Tibial nerve (tissue), 4 donors: Measurements from ENCODE around the gene NNMT.

ENCODE experiments used
- EP300 ChIP-seq, 2 donors: sonication (generic); formaldehyde crosslinking; IDR thresholded peaks; one replicate each; pipeline ENCODE4 v1.6.1; 2017; ENCODE audit warnings: antibody characterized with exemption in 2 of 2, mild to moderate bottlenecking in 1 of 2
- POLR2A ChIP-seq, 2 donors: fragments of 450-650 bp; IDR thresholded peaks; one replicate each; pipeline ENCODE4 v1.6.1; 2017; ENCODE audit warnings: antibody characterized with exemption in 2 of 2, mild to moderate bottlenecking in 2 of 2, moderate library complexity in 2 of 2
- TF ChIP-seq, protein P1 (sequence below), 5 experiments: fragments of 200-600 bp in 3 of 5; fragments of 450-650 bp in 2 of 5; sonication (generic) in 3 of 5; IDR thresholded peaks; one replicate each; pipeline ENCODE4 v1.5.1; 2016 to 2019; ENCODE audit warnings: antibody characterized with exemption in 5 of 5, mild to moderate bottlenecking in 3 of 5, moderate library complexity in 2 of 5

GRCh38 chr11:114343020-114343419 lies 46.8 kb downstream of the NNMT start:
- TF ChIP-seq, protein P1, sequence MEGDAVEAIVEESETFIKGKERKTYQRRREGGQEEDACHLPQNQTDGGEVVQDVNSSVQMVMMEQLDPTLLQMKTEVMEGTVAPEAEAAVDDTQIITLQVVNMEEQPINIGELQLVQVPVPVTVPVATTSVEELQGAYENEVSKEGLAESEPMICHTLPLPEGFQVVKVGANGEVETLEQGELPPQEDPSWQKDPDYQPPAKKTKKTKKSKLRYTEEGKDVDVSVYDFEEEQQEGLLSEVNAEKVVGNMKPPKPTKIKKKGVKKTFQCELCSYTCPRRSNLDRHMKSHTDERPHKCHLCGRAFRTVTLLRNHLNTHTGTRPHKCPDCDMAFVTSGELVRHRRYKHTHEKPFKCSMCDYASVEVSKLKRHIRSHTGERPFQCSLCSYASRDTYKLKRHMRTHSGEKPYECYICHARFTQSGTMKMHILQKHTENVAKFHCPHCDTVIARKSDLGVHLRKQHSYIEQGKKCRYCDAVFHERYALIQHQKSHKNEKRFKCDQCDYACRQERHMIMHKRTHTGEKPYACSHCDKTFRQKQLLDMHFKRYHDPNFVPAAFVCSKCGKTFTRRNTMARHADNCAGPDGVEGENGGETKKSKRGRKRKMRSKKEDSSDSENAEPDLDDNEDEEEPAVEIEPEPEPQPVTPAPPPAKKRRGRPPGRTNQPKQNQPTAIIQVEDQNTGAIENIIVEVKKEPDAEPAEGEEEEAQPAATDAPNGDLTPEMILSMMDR (IDR thresholded peaks at IDR 0.05), result no peak
- no peak for TF ChIP-seq POLR2A (IDR thresholded peaks at IDR 0.05)
- TF ChIP-seq EP300 (IDR thresholded peaks at IDR 0.05), result no peak
